DMS 273 (cell line): Measurements from ENCODE around the gene CACNB3.
A peak's percentile ranks its signal among the peaks of the same experiment; 100 is the strongest.
"Not testable (repeated sequence)": the region's sequence is repeated elsewhere in the genome, so short reads cannot be mapped to it uniquely, and the experiment has no call there.

Experiments used
- DNase-seq: peaks from one replicate; lab custom pipeline; 2025; ENCODE audit not compliant: unreplicated experiment; lab: John Stamatoyannopoulos, UW

CACNB3 gene

GRCh38 chr12:48852734-48853688 lies 34.7 kb downstream of the CACNB3 start:
- peak; percentile 89 for DNase-seq

GRCh38 chr12:48854488-48854887 lies 36.2 kb downstream of the CACNB3 start:
- DNase-seq: no peak

GRCh38 chr12:48854932-48855331 lies 36.6 kb downstream of the CACNB3 start:
- not testable (repeated sequence) for DNase-seq

- no peak for DNase-seq
Measured at GRCh38 chr12:48856379-48856778, 38.1 kb downstream of the CACNB3 start.

- no peak for DNase-seq
Measured at GRCh38 chr12:48857278-48857994, 39.1 kb downstream of the CACNB3 start.

GRCh38 chr12:48858043-48858442 lies 39.7 kb downstream of the CACNB3 start:
- DNase-seq: no peak

- no peak for DNase-seq
Measured at GRCh38 chr12:48859607-48860006, 41.3 kb downstream of the CACNB3 start.

- DNase-seq: not testable (repeated sequence)
Measured at GRCh38 chr12:48860236-48860635, 41.9 kb downstream of the CACNB3 start.

- DNase-seq: no peak
Measured at GRCh38 chr12:48861111-48861510, 42.8 kb downstream of the CACNB3 start.

- no peak for DNase-seq
Measured at GRCh38 chr12:48862760-48863159, 44.5 kb downstream of the CACNB3 start.

GRCh38 chr12:48863291-48863690 lies 45.0 kb downstream of the CACNB3 start:
- no peak for DNase-seq

- DNase-seq: peak; percentile 91
Measured at GRCh38 chr12:48865281-48866051, 47.2 kb downstream of the CACNB3 start, which contains the start of gene RND1. Gene RND1, minus strand, starts transcription at chr12:48865870. Its CDS starts 103 bp downstream, at chr12:48865767.

GRCh38 chr12:48866052-48866711 lies 47.9 kb downstream of the CACNB3 start:
- DNase-seq: no peak

GRCh38 chr12:48868451-48868850 lies 50.2 kb downstream of the CACNB3 start:
- no peak for DNase-seq

GRCh38 chr12:48869191-48869590 lies 50.9 kb downstream of the CACNB3 start:
- DNase-seq: no peak

GRCh38 chr12:48873096-48873495 lies 54.8 kb downstream of the CACNB3 start:
- DNase-seq: no peak

GRCh38 chr12:48873534-48873933 lies 55.2 kb downstream of the CACNB3 start:
- not testable (repeated sequence) for DNase-seq

- DNase-seq: no peak
Measured at GRCh38 chr12:48875944-48876515, 57.7 kb downstream of the CACNB3 start.
